ENCODE results near the gene IL17A. TPM values are rescaled to one million over a fixed set of nuclear protein-coding genes. Genes with fewer than 3 reads are reported as not detected.

IL17A gene
- total RNA-seq, 4 donors from 2014 or later, result not detected

- WGBS, 2 donors, result 90 to 94% methylated on average over 5 of the region's 5 CpGs
- intact Hi-C loops (cut with DNase I; ENCODE audit: low total_unique reads), result no loop called here
- no peak for TF ChIP-seq POLR2A (IDR thresholded peaks at IDR 0.05)
- no peak for TF ChIP-seq CTCF (IDR thresholded peaks at IDR 0.05)
- no peak overlapping the region for H3K4me3 ChIP-seq (ENCODE audit: low read depth, poor library complexity, severe bottlenecking)
- no peak for DNase-seq (ENCODE audit: low spot score in 2 of 2)
Observed at GRCh38 chr6:52216932-52217575, 30.9 kb downstream of the IL17A start.

- intact Hi-C loops (cut with DNase I; ENCODE audit: low total_unique reads), result no loop called here
- 85 to 88% methylated on average over 2 of the region's 2 CpGs for WGBS, 2 donors
- TF ChIP-seq CTCF (IDR thresholded peaks at IDR 0.05), result no peak
- no peak for TF ChIP-seq POLR2A (IDR thresholded peaks at IDR 0.05)
- no peak for DNase-seq (ENCODE audit: low spot score in 2 of 2)
- H3K4me3 ChIP-seq (ENCODE audit: low read depth, poor library complexity, severe bottlenecking), result no peak overlapping the region
Observed at GRCh38 chr6:52217761-52218160, 31.6 kb downstream of the IL17A start.

DNA sequence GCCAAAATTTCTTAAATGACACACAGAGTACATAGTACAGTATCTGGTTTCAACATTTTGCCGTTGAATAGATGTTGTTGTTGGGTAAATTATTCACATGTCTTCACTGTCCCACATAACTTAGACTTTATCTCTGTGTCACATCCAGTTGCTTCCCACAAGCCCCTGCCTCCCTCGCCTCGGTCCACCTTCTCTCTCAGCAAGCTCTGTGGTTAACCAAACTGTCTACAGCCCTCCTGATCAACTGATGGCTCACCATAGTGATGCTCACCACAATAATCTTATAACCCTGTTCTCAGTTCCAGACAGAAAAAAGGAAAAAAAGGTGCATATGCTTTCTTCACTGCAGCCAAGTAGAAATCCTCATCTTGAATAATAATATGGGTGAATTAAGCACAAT lies 35.1 kb downstream of the IL17A start:
- DNase-seq (ENCODE audit: low spot score in 2 of 2), result no peak
- intact Hi-C loops (cut with DNase I; ENCODE audit: low total_unique reads), result no loop called here
- 58 to 73% methylated on average over 3 of the region's 3 CpGs for WGBS, 2 donors
- H3K4me3 ChIP-seq (ENCODE audit: low read depth, poor library complexity, severe bottlenecking), result no peak overlapping the region
- no peak for TF ChIP-seq CTCF (IDR thresholded peaks at IDR 0.05)
- no peak for TF ChIP-seq POLR2A (IDR thresholded peaks at IDR 0.05)

- no peak for TF ChIP-seq CTCF (IDR thresholded peaks at IDR 0.05)
- TF ChIP-seq POLR2A (IDR thresholded peaks at IDR 0.05), result no peak
- DNase-seq (ENCODE audit: low spot score in 2 of 2), result no peak
- intact Hi-C loops (cut with DNase I; ENCODE audit: low total_unique reads), result no loop called here
- no peak overlapping the region for H3K4me3 ChIP-seq (ENCODE audit: low read depth, poor library complexity, severe bottlenecking)
- WGBS, 2 donors, result 87 to 91% methylated on average over 1 of the region's 1 CpG
Observed at GRCh38 chr6:52227495-52227894, 41.3 kb downstream of the IL17A start.

- intact Hi-C loops (cut with DNase I; ENCODE audit: low total_unique reads), result no loop called here
- TF ChIP-seq POLR2A (IDR thresholded peaks at IDR 0.05) (no peak), CTCF (IDR thresholded peaks at IDR 0.05) (no peak)
- 65 to 71% methylated on average over 1 of the region's 1 CpG for WGBS, 2 donors
- no peak overlapping the region for H3K4me3 ChIP-seq (ENCODE audit: low read depth, poor library complexity, severe bottlenecking)
- no peak for DNase-seq (ENCODE audit: low spot score in 2 of 2)
Observed at GRCh38 chr6:52230685-52231084, 44.5 kb downstream of the IL17A start.

Measured in lower leg skin (tissue), 4 donors.